Glutamatergic neuron (in vitro differentiated cells): ENCODE results near the gene GNAS-AS1. TPM values are rescaled to one million over a fixed set of nuclear protein-coding genes. Genes with fewer than 3 reads are reported as not detected.

Experiments
- DNase-seq: peaks from one replicate; pipeline ENCODE4 v3.0.0; 2022
- H3K27ac Mint-ChIP-seq: one replicate; pipeline ENCODE4 v1.8.0; 2020; ENCODE audit warnings: mild to moderate bottlenecking, mixed read lengths, inconsistent platforms; ENCODE audit not compliant: unreplicated experiment
- H3K27me3 Mint-ChIP-seq: one replicate; pipeline ENCODE4 v1.8.0; 2020; ENCODE audit warnings: mild to moderate bottlenecking, moderate library complexity, mixed read lengths, inconsistent platforms; ENCODE audit not compliant: unreplicated experiment
- H3K36me3 Mint-ChIP-seq: one replicate; pipeline ENCODE4 v1.8.0; 2020; ENCODE audit warnings: mild to moderate bottlenecking, mixed read lengths, inconsistent platforms; ENCODE audit not compliant: unreplicated experiment
- H3K4me1 Mint-ChIP-seq: one replicate; pipeline ENCODE4 v1.8.0; 2020; ENCODE audit warnings: mild to moderate bottlenecking, low read depth, mixed read lengths, inconsistent platforms; ENCODE audit not compliant: unreplicated experiment
- H3K4me3 Mint-ChIP-seq: one replicate; pipeline ENCODE4 v1.8.0; 2020; ENCODE audit warnings: mild to moderate bottlenecking, mixed read lengths, inconsistent platforms; ENCODE audit not compliant: unreplicated experiment
- H3K9me3 Mint-ChIP-seq: one replicate; pipeline ENCODE4 v1.8.0; 2020; ENCODE audit warnings: mild to moderate bottlenecking, moderate library complexity, mixed read lengths, inconsistent platforms; ENCODE audit not compliant: unreplicated experiment
- CTCF ChIP-seq: fragments of 200-600 bp; sonication (generic); IDR thresholded peaks from one replicate; pipeline ENCODE4 v1.5.0; 2021; ENCODE audit not compliant: partially characterized antibody, unreplicated experiment
- total RNA-seq: library from RNA; stranded (reverse); fragmentation: NEBNext Ultra II Directional; extraction: Animal tissue kit (Norgen Biotek cat#: 25700); gene quantifications from one replicate; pipeline ENCODE4 v1.2.1, GENCODE V29; 2021; ENCODE audit not compliant: unreplicated experiment

Gene GNAS-AS1
- total RNA-seq, 1 donor from 2014 or later, result 11.7 TPM

- Mint-ChIP-seq H3K9me3 (no peaks in the 10 kb centered on the region), H3K27me3 (peaks cover 15% of the 10 kb centered on the region), H3K4me3 (peak overlapping the region; percentile 85), H3K27ac (peak overlapping the region; percentile 94), H3K36me3 (no peaks in the 10 kb centered on the region), H3K4me1 (peaks cover 16% of the 10 kb centered on the region)
- no peak for TF ChIP-seq CTCF
- peak; percentile 35 for DNase-seq
Observed at GRCh38 chr20:58851221-58851968, 693 bp upstream of the GNAS-AS1 start.

GRCh38 chr20:58847463-58847862, 3.2 kb downstream of the GNAS-AS1 start:
- H3K27ac Mint-ChIP-seq, result no peak overlapping the region
- peaks cover 1% of the 10 kb centered on the region for H3K9me3 Mint-ChIP-seq
- H3K36me3 Mint-ChIP-seq, result no peaks in the 10 kb centered on the region
- TF ChIP-seq CTCF, result no peak
- DNase-seq, result no peak
- H3K27me3 Mint-ChIP-seq, result peaks cover 15% of the 10 kb centered on the region
- H3K4me1 Mint-ChIP-seq, result peaks cover 38% of the 10 kb centered on the region
- H3K4me3 Mint-ChIP-seq, result peak overlapping the region; percentile 34

- DNase-seq, result no peak
- peaks cover 37% of the 10 kb centered on the region for H3K4me1 Mint-ChIP-seq
- peaks cover 8% of the 10 kb centered on the region for H3K27me3 Mint-ChIP-seq
- no peak overlapping the region for H3K27ac Mint-ChIP-seq
- H3K36me3 Mint-ChIP-seq, result peaks cover 4% of the 10 kb centered on the region
- peaks cover 2% of the 10 kb centered on the region for H3K9me3 Mint-ChIP-seq
- no peak for TF ChIP-seq CTCF
- peak overlapping the region; percentile 50 for H3K4me3 Mint-ChIP-seq
Observed at GRCh38 chr20:58845706-58846105, 5.0 kb downstream of the GNAS-AS1 start.

GRCh38 chr20:58843128-58843556, 7.6 kb downstream of the GNAS-AS1 start:
- no peak for DNase-seq
- H3K4me3 Mint-ChIP-seq, result peak overlapping the region; percentile 72
- TF ChIP-seq CTCF, result no peak
- no peak overlapping the region for H3K27ac Mint-ChIP-seq
- H3K36me3 Mint-ChIP-seq, result peaks cover 4% of the 10 kb centered on the region
- H3K9me3 Mint-ChIP-seq, result peaks cover 2% of the 10 kb centered on the region
- H3K4me1 Mint-ChIP-seq, result peaks cover 34% of the 10 kb centered on the region
- peaks cover 13% of the 10 kb centered on the region for H3K27me3 Mint-ChIP-seq

- no peak for TF ChIP-seq CTCF
- H3K4me1 Mint-ChIP-seq, result peaks cover 29% of the 10 kb centered on the region
- H3K9me3 Mint-ChIP-seq, result peaks cover 2% of the 10 kb centered on the region
- H3K27ac Mint-ChIP-seq, result no peak overlapping the region
- H3K27me3 Mint-ChIP-seq, result peaks cover 13% of the 10 kb centered on the region
- H3K36me3 Mint-ChIP-seq, result peaks cover 4% of the 10 kb centered on the region
- DNase-seq, result no peak
- H3K4me3 Mint-ChIP-seq, result peak overlapping the region; percentile 72
Observed at GRCh38 chr20:58842276-58842675, 8.4 kb downstream of the GNAS-AS1 start.
